OCI-LY1 (cell line): ENCODE results near the gene RGS21.

Experiments used
- H2AFZ ChIP-seq: fragments of 200-600 bp; sonication (generic), shearing (Covaris generic); 2 replicates; pipeline ENCODE4 v1.6.0; 2014; ENCODE audit warnings: antibody characterized with exemption, mild to moderate bottlenecking, low read length
- H3F3A ChIP-seq: fragments of 200-600 bp; sonication (generic), shearing (Covaris generic); 2 replicates; pipeline ENCODE4 v1.6.0; 2014; ENCODE audit warnings: mild to moderate bottlenecking, antibody characterized with exemption, low read length, moderate library complexity; ENCODE audit not compliant: insufficient read depth
- H3K27ac ChIP-seq: fragments of 200-600 bp; sonication (generic); 2 replicates; pipeline ENCODE4 v1.5.1; 2014; ENCODE audit warnings: low read length, mixed run types, mild to moderate bottlenecking, low read depth; ENCODE audit not compliant: poor library complexity, severe bottlenecking
- H3K27me3 ChIP-seq: fragments of 200-600 bp; sonication (generic); 2 replicates; pipeline ENCODE4 v1.6.0; 2014; ENCODE audit warnings: antibody characterized with exemption, mild to moderate bottlenecking, low read length, moderate library complexity; ENCODE audit not compliant: insufficient read depth
- H3K36me3 ChIP-seq: fragments of 200-600 bp; sonication (generic); 2 replicates; pipeline ENCODE4 v1.6.1; 2014; ENCODE audit warnings: mild to moderate bottlenecking, antibody characterized with exemption, low read length, moderate library complexity, mixed read lengths; ENCODE audit not compliant: insufficient read depth
- H3K4me1 ChIP-seq: fragments of 200-600 bp; sonication (generic); 2 replicates; pipeline ENCODE4 v1.5.1; 2014; ENCODE audit warnings: mild to moderate bottlenecking, low read length, moderate library complexity; ENCODE audit not compliant: insufficient read depth, severe bottlenecking
- H3K4me2 ChIP-seq: fragments of 200-600 bp; sonication (generic), shearing (Covaris generic); 2 replicates; pipeline ENCODE4 v1.6.1; 2014; ENCODE audit warnings: low read length
- H3K4me3 ChIP-seq: fragments of 200-600 bp; sonication (generic); 2 replicates; pipeline ENCODE4 v1.5.1; 2014; ENCODE audit warnings: low read length, low read depth, mild to moderate bottlenecking, mixed read lengths; ENCODE audit not compliant: poor library complexity, severe bottlenecking
- H3K79me2 ChIP-seq: fragments of 200-600 bp; shearing (Covaris generic); 2 replicates; pipeline ENCODE4 v1.6.1; 2016; ENCODE audit warnings: mixed run types, low read length, mixed read lengths; ENCODE audit not compliant: insufficient read depth
- H3K9ac ChIP-seq: fragments of 200-600 bp; sonication (generic), shearing (Covaris generic); 2 replicates; pipeline ENCODE4 v1.6.1; 2014; ENCODE audit warnings: mild to moderate bottlenecking, low read length, mixed read lengths
- H3K9me2 ChIP-seq: fragments of 200-600 bp; sonication (generic), shearing (Covaris generic); 2 replicates; pipeline ENCODE4 v1.6.1; 2014; ENCODE audit warnings: low read depth, mild to moderate bottlenecking, low read length, mixed read lengths
- H3K9me3 ChIP-seq: fragments of 200-600 bp; shearing (Covaris generic); 2 replicates; pipeline ENCODE4 v1.6.1; 2014; ENCODE audit warnings: low read length, mixed read lengths
- H4K20me1 ChIP-seq: fragments of 200-600 bp; sonication (generic), shearing (Covaris generic); 2 replicates; pipeline ENCODE4 v1.6.0; 2016; ENCODE audit warnings: mild to moderate bottlenecking, low read length; ENCODE audit not compliant: insufficient read depth
- CTCF ChIP-seq: fragments of 200-600 bp; sonication (generic), shearing (Covaris generic); IDR thresholded peaks from 2 replicates; pipeline ENCODE4 v1.5.1; 2017; ENCODE audit warnings: mild to moderate bottlenecking, antibody characterized with exemption, low read length, moderate library complexity, mixed read lengths
- EZH2 ChIP-seq: fragments of 200-600 bp; sonication (generic), shearing (Covaris generic); IDR thresholded peaks from 2 replicates; pipeline ENCODE4 v1.8.0; 2017; ENCODE audit warnings: borderline replicate concordance, mixed run types, mild to moderate bottlenecking, antibody characterized with exemption, low read length, moderate library complexity, mixed read lengths

Gene RGS21

DNA sequence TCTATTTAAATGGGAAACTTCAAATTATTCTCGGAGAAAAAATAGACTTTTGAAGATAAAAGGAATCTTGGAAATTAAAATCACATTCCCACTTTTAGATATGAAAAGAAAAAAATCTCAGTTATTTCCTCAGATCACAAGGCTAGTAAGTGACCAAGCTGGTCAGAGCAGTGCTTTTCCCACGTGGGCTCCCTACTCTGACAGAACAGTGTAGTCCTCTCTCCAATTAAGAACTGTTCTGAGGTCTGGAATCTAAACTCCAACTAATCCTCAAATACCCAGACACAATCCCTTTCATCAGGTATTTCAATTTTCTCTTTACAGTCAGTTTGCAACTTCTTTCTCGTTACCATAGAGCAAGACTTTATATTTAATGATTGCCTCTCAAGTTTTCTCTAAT, 50.6 kb downstream of the RGS21 start:
- H4K20me1 ChIP-seq: no peaks in the 10 kb centered on the region
- no peaks in the 10 kb centered on the region for H3F3A ChIP-seq
- H3K4me1 ChIP-seq: no peaks in the 10 kb centered on the region
- H2AFZ ChIP-seq: no peak overlapping the region
- H3K27ac ChIP-seq: no peak overlapping the region
- TF ChIP-seq CTCF: no peak
- no peak for TF ChIP-seq EZH2
- no peaks in the 10 kb centered on the region for H3K36me3 ChIP-seq
- H3K9me2 ChIP-seq: no peaks in the 10 kb centered on the region
- no peaks in the 10 kb centered on the region for H3K79me2 ChIP-seq
- no peaks in the 10 kb centered on the region for H3K27me3 ChIP-seq
- H3K9me3 ChIP-seq: no peaks in the 10 kb centered on the region
- H3K4me3 ChIP-seq: no peak overlapping the region
- H3K9ac ChIP-seq: no peak overlapping the region
- H3K4me2 ChIP-seq: no peak overlapping the region

- Histone ChIP-seq H3K4me2 (no peak overlapping the region), H2AFZ (no peak overlapping the region), H3K9ac (no peak overlapping the region)
Measured at GRCh38 chr1:192375306-192375705, 58.5 kb downstream of the RGS21 start.

GRCh38 chr1:192376374-192376773, 59.6 kb downstream of the RGS21 start:
- no peaks in the 10 kb centered on the region for H3F3A ChIP-seq
- H3K9me2 ChIP-seq: no peaks in the 10 kb centered on the region
- no peaks in the 10 kb centered on the region for H3K79me2 ChIP-seq
- no peak overlapping the region for H3K4me2 ChIP-seq
- H2AFZ ChIP-seq: no peak overlapping the region
- no peaks in the 10 kb centered on the region for H3K36me3 ChIP-seq
- TF ChIP-seq EZH2: no peak
- TF ChIP-seq CTCF: no peak
- no peak overlapping the region for H3K27ac ChIP-seq
- H3K27me3 ChIP-seq: no peaks in the 10 kb centered on the region
- H3K4me1 ChIP-seq: no peaks in the 10 kb centered on the region
- no peaks in the 10 kb centered on the region for H4K20me1 ChIP-seq
- no peak overlapping the region for H3K4me3 ChIP-seq
- H3K9ac ChIP-seq: no peak overlapping the region
- H3K9me3 ChIP-seq: no peaks in the 10 kb centered on the region

More at GRCh38 chr1:192375306-192375705, 58.5 kb downstream of the RGS21 start:
- Histone ChIP-seq H3K79me2 (no peaks in the 10 kb centered on the region), H3K36me3 (no peaks in the 10 kb centered on the region), H3F3A (no peaks in the 10 kb centered on the region), H3K4me1 (no peaks in the 10 kb centered on the region), H4K20me1 (no peaks in the 10 kb centered on the region), H3K4me3 (no peak overlapping the region), H3K9me2 (no peaks in the 10 kb centered on the region), H3K27me3 (no peaks in the 10 kb centered on the region), H3K27ac (no peak overlapping the region), H3K9me3 (no peaks in the 10 kb centered on the region)
- TF ChIP-seq CTCF (no peak), EZH2 (no peak)
